Loucy (cell line): Measurements from ENCODE around the gene NCF2.

Experiments used
- EZH2phosphoT487 ChIP-seq: fragments of 200-600 bp; IDR thresholded peaks from 2 replicates; pipeline ENCODE4 v1.6.1; 2018; ENCODE audit warnings: antibody characterized with exemption, mild to moderate bottlenecking, moderate library complexity, borderline replicate concordance
- TF ChIP-seq, protein P1 (sequence below): fragments of 200-600 bp; sonication (generic); conservative IDR thresholded peaks from 2 replicates; pipeline ENCODE4 v1.5.1; 2014; ENCODE audit warnings: mild to moderate bottlenecking, antibody characterized with exemption, low read length

DNA sequence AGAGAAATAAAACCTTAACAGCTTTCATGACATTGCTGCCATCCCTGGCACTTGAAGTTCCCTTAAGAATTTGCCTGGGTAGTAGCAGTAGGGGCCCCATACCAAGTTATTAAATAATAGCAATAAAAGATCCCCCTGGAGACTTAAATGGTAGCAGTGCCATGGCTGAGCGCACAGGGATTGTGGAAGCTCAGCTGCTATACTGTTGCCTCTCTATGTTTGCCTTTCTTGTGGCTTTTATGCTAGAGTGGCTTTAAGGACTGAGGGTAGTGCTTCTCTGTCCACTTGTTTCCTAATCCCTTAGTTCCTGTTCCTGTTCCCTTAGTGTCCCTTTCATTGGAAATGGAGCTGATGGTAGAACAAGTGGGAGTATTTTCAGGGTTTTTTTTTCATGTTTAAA lies 42.1 kb downstream of the NCF2 start:
- TF ChIP-seq, protein P1, sequence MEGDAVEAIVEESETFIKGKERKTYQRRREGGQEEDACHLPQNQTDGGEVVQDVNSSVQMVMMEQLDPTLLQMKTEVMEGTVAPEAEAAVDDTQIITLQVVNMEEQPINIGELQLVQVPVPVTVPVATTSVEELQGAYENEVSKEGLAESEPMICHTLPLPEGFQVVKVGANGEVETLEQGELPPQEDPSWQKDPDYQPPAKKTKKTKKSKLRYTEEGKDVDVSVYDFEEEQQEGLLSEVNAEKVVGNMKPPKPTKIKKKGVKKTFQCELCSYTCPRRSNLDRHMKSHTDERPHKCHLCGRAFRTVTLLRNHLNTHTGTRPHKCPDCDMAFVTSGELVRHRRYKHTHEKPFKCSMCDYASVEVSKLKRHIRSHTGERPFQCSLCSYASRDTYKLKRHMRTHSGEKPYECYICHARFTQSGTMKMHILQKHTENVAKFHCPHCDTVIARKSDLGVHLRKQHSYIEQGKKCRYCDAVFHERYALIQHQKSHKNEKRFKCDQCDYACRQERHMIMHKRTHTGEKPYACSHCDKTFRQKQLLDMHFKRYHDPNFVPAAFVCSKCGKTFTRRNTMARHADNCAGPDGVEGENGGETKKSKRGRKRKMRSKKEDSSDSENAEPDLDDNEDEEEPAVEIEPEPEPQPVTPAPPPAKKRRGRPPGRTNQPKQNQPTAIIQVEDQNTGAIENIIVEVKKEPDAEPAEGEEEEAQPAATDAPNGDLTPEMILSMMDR, result no peak
- no peak for TF ChIP-seq EZH2phosphoT487
